BJ (cell line): ENCODE results near the gene ENO3. TPM values are rescaled to one million over a fixed set of nuclear protein-coding genes. Genes with fewer than 3 reads are reported as not detected.

ENCODE experiments used
- CTCF ChIA-PET: fragments of 350-600 bp; formaldehyde crosslinking; extraction: SDS; loops from one replicate; lab custom pipeline; 2021; ENCODE audit warnings: antibody characterized with exemption, inconsistent platforms; lab: Yijun Ruan, JAX
- POLR2A ChIA-PET: fragments of 300-600 bp; sonication (Branson Sonifier 250); formaldehyde crosslinking; extraction: SDS; loops from one replicate; lab custom pipeline; 2021; ENCODE audit warnings: antibody characterized with exemption; lab: Charles Lee
- DNase-seq: peaks from one replicate; pipeline ENCODE4 v3.0.0-alpha.2; 2011; ENCODE audit warnings: low read depth
- H3K27me3 ChIP-seq: 2 replicates; pipeline ENCODE4 v1.6.0; 2011; ENCODE audit warnings: low read length; ENCODE audit not compliant: control insufficient read depth, insufficient read depth
- H3K36me3 ChIP-seq: 2 replicates; pipeline ENCODE4 v1.5.1; 2011; ENCODE audit warnings: low read length; ENCODE audit not compliant: control insufficient read depth, insufficient read depth
- H3K4me3 ChIP-seq: 2 replicates; pipeline ENCODE4 v1.5.1; 2011; ENCODE audit warnings: low read depth, mild to moderate bottlenecking, control low read depth, low read length
- polyA plus RNA-seq: library from polyadenylated mRNA; depleted of rRNA; stranded (reverse); fragments of >200 nt; gene quantifications from 2 replicates; pipeline ENCODE4 v1.2.3, GENCODE V29; 2011
- TF ChIP-seq, protein P1 (sequence below): IDR thresholded peaks from 2 replicates; pipeline ENCODE4 v1.5.1; 2011; ENCODE audit warnings: low read depth, mild to moderate bottlenecking, control low read depth, inconsistent platforms, low read length, moderate library complexity; ENCODE audit not compliant: insufficient read depth

ENO3 gene
- polyA plus RNA-seq, 1 experiment, result 5.9 TPM

- ChIA-PET CTCF (interaction anchor here (1.4 kb wide), 1 partner anchor 9 kb away, joined by 3 read pairs; no protein-coding TSS in a partner anchor), POLR2A (no interaction called here)
- H3K36me3 ChIP-seq, result peaks cover 14% of the 10 kb centered on the region
- no peak overlapping the region for H3K4me3 ChIP-seq
- no peak for DNase-seq
- TF ChIP-seq, protein P1, sequence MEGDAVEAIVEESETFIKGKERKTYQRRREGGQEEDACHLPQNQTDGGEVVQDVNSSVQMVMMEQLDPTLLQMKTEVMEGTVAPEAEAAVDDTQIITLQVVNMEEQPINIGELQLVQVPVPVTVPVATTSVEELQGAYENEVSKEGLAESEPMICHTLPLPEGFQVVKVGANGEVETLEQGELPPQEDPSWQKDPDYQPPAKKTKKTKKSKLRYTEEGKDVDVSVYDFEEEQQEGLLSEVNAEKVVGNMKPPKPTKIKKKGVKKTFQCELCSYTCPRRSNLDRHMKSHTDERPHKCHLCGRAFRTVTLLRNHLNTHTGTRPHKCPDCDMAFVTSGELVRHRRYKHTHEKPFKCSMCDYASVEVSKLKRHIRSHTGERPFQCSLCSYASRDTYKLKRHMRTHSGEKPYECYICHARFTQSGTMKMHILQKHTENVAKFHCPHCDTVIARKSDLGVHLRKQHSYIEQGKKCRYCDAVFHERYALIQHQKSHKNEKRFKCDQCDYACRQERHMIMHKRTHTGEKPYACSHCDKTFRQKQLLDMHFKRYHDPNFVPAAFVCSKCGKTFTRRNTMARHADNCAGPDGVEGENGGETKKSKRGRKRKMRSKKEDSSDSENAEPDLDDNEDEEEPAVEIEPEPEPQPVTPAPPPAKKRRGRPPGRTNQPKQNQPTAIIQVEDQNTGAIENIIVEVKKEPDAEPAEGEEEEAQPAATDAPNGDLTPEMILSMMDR, result no peak
- H3K27me3 ChIP-seq, result no peaks in the 10 kb centered on the region
Observed at GRCh38 chr17:4958102-4958501, 7.2 kb downstream of the ENO3 start.

- ChIA-PET POLR2A (no interaction called here), CTCF (no interaction called here)
- H3K4me3 ChIP-seq, result no peak overlapping the region
- H3K27me3 ChIP-seq, result no peaks in the 10 kb centered on the region
- H3K36me3 ChIP-seq, result peaks cover 14% of the 10 kb centered on the region
- no peak for DNase-seq
- TF ChIP-seq, protein P1, result no peak
Observed at GRCh38 chr17:4959261-4959965, 8.5 kb downstream of the ENO3 start.

- POLR2A ChIA-PET, result no interaction called here
- no peak for DNase-seq
- CTCF ChIA-PET, result no interaction called here
- Histone ChIP-seq H3K4me3 (no peak overlapping the region), H3K27me3 (no peaks in the 10 kb centered on the region), H3K36me3 (peaks cover 15% of the 10 kb centered on the region)
- TF ChIP-seq, protein P1, result no peak
Observed at GRCh38 chr17:4960279-4960922, 9.5 kb downstream of the ENO3 start.

DNA sequence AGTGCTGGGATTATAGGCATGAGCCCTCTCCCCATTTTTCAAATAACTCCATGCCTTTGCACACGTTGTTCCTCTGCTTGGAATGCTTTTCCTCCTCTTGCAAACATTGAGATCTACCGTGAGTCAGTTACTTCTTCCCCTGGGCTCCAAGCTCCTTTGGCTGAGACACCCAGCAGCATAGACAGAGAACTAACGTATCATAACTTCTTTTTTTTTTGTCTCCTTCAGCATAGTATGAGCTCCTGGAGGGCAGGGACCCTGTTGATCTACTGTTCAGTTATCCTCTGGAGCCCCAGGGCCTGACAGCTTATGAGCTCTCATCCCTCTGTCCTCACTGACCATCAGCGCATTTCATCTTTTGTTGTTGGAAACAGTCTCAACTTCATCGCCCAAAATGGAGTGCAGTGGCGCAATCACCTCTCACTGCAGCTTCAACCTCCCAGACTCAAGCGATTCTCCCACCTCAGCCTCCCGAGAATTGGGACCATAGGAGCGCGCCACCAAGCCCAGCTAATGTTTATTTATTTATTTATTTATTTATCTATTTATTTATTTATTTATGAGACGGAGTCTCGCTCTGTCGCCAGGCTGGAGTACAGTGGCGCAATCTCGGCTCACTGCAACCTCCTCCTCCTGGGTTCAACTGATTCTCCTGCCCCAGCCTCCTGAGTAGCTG is 14.5 kb downstream of the ENO3 start:
- DNase-seq, result no peak
- Histone ChIP-seq H3K36me3 (peaks cover 7% of the 10 kb centered on the region), H3K4me3 (no peak overlapping the region), H3K27me3 (no peaks in the 10 kb centered on the region)
- ChIA-PET CTCF (interaction anchor here (0.7 to 2.4 kb wide), 6 partner anchors 10 to 56 kb away, joined by 3 to 8 read pairs (median 4); no protein-coding TSS in a partner anchor), POLR2A (interaction anchor here (0.5 kb wide), 1 partner anchor 10 kb away, joined by 3 read pairs; no protein-coding TSS in a partner anchor)
- TF ChIP-seq, protein P1, result no peak
